ENCODE measurements around the gene MATK.
A peak's percentile ranks its signal among the peaks of the same experiment; 100 is the strongest.
"Not testable (repeated sequence)": the region's sequence is repeated elsewhere in the genome, so short reads cannot be mapped to it uniquely, and the experiment has no call there.

Gene MATK

GRCh38 chr19:3768748-3769099 lies 17.5 kb downstream of the MATK start:
- DNase-seq: no peak

DNA sequence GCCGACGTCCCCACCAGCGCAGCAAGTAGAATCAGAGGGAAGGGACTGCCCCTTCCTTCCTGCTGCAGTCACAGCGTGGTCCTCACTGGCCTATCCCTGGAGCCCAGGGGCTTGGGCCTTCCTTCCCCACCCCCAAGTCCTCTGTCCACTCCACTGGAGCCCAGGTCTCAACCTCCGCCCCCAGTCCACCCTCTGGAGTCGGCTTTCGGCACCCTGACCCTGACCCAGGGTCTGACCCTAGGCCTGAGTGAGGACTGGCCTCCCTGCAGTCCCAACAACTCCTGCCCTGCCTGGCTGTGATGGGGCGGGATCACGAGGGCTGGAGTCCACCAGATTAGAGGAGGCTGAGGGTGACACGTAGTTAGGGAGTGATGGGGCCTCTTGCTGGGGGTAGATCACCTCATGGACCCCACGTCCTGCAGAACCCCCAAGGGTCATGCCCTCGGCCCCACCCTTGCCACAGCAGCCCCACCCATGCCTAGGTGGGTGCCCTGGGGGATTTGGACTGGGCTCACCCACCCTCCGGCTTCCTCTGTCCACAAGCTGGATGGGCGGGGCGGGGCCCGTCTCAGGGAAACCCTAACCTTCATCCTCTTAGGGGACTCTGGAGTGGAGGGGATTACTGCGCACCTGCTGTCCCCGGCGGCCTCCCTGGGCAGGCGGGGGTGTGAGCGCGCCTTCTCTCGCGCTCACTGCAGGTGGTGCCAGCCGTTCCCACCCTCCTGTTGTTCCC lies 18.0 kb downstream of the MATK start:
- no peak for DNase-seq

DNA sequence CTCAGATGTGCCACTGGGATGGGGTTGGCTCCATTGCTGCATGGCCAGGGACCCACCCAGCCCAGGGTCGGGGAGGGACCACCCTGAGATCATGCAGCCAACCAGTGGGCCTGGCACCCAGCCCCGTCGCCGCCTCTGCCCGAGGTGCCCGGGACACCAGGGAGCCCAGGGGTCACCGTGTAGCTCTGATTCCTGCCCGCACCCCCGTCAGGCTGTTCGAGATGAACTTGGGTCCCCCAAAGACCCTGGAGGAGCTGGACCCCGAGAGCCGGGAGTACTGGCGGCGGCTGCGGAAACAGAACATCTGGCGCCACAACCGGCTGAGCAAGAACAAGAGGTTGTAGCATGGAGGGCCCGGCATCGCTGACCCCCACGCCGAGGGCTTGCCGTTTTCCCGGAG lies 19.1 kb downstream of the MATK start:
- DNase-seq: no peak

DNA sequence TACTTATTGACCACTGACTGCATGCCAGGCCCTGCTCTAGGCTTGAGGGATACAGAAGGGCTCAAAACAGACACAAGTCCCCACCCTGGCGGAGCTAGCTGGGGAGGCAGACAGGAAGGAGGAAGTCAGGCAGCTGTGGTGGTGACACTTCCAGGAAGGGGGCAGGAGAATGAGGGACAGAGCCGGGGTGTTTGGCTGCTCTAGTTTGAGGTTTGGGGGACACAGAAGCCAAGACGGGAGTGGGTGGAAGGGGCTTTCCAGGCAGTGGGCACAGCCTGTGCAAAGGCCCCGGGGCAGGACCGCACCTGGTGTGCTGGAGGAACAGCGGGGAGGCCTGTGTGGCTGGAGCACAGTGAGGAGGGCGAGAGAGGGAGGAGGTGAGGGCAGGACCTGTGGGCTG lies 19.7 kb downstream of the MATK start:
- DNase-seq: no peak

DNA sequence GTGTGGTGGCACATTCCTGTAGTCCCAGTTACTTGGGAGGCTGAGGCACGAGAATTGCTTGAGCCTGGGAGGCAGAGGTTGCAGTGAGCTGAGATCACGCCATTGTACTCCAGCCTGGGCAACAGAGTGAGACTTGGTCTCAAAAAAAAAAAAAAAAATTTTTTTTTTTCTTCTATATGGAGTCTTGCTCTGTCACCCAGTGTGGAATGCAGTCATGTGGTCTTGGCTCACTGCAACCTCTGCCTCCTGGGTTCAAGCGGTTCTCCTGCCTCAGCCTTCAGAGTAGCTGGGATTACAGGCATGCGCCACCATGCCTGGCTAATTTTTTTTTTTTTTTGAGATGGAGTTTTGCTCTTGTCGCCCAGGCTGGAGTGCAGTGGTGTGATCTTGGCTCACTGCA lies 20.4 kb downstream of the MATK start:
- DNase-seq: not testable (repeated sequence)

GRCh38 chr19:3765121-3765520 lies 21.1 kb downstream of the MATK start:
- no peak for DNase-seq

- peak; percentile 96 to 97 for DNase-seq
Observed at GRCh38 chr19:3762501-3763459, 23.4 kb downstream of the MATK start, which contains the start of gene MRPL54. MRPL54 (plus strand) TSS chr19:3762682; CDS start chr19:3762701, 19 bp downstream.

DNA sequence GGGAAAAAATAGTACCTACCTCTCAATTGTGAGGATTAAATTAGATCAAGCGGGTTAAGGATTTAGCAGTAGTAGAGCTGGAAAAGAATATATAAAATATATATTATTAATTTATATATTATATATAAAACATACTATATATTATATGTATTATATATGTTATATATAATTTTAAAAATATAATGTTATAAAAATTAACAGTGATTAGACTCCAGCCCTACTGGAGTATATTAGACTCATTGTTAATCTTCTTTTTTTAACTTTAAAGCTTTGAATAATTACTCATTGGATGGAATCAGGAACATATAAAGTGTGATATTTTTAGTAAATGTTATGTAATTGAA lies 24.1 kb downstream of the MATK start:
- no peak for DNase-seq

GRCh38 chr19:3761382-3762129 lies 24.6 kb downstream of the MATK start, which contains the start of gene APBA3:
APBA3 (minus strand) TSS chr19:3761692; CDS start chr19:3760264, 1,428 bp downstream.
- DNase-seq: peak; percentile 27 to 82

GRCh38 chr19:3760871-3761361 lies 25.3 kb downstream of the MATK start:
- DNase-seq: no peak

- no peak for DNase-seq
Observed at GRCh38 chr19:3759482-3760254, 26.5 kb downstream of the MATK start.

DNA sequence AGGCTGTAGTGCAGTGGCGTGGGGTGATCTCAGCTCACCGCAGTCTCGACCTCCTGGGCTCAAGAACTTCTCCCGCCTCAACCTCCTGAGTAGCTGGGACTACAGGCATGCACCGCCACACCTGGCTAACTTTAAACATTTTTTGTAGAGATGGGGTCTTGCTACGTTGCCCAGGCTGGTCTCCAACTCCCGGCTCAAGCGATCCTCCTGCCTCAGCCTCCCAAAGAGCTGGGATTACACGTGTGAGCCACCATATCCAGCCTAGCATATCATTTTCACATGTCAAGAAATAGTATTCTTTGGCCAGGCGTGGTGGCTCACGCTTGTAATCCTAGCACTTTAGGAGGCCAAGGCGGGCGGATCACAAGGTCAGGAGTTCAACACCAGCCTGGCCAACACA lies 27.9 kb downstream of the MATK start:
- not testable (repeated sequence) for DNase-seq

GRCh38 chr19:3757705-3758104 lies 28.5 kb downstream of the MATK start:
- DNase-seq: not testable (repeated sequence)

- no peak for DNase-seq
Observed at GRCh38 chr19:3753631-3754410, 32.4 kb downstream of the MATK start.

- no peak for DNase-seq
Observed at GRCh38 chr19:3752492-3752891, 33.7 kb downstream of the MATK start.

DNA sequence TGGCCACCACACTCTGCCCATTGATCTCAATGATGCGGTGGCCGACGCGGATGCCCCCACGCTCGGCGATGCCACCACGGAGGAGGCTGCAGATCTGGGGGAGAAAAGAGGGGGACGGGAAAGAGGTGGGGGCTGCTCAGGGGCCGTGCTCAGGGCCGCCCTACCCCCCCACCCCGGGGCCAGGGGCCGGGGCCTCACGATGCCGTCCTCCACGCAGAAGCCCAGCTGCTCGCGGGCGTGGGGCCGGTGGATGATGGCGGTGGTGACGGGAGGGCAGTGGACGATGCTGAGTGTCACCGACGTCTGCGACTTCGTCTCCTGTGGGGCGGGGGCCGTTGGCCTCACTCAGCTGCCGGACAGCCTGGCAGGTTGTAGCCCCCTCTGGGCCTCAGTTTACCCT lies 34.9 kb downstream of the MATK start:
- no peak for DNase-seq

DNA sequence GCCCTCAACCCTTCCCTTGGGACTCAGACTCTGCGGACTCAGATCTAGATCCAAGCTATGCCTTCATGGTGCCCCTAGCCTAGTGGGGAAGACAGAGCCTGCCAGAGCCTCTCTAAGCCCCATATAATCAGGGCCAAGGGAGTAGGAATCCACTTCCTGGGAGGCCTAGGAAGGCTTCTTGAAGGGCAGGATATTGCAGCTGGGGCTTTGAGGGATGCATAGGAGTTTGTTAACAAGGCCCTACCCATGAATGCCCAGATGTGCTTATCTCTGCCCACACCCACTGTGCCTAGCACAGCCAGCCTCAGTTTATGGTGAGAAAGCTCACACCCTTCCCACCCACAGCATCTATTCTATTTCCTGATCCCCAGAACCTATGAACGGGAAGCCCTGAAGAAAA lies 36.0 kb downstream of the MATK start:
- no peak for DNase-seq

- no peak for DNase-seq
Observed at GRCh38 chr19:3748965-3749364, 37.2 kb downstream of the MATK start.

DNA sequence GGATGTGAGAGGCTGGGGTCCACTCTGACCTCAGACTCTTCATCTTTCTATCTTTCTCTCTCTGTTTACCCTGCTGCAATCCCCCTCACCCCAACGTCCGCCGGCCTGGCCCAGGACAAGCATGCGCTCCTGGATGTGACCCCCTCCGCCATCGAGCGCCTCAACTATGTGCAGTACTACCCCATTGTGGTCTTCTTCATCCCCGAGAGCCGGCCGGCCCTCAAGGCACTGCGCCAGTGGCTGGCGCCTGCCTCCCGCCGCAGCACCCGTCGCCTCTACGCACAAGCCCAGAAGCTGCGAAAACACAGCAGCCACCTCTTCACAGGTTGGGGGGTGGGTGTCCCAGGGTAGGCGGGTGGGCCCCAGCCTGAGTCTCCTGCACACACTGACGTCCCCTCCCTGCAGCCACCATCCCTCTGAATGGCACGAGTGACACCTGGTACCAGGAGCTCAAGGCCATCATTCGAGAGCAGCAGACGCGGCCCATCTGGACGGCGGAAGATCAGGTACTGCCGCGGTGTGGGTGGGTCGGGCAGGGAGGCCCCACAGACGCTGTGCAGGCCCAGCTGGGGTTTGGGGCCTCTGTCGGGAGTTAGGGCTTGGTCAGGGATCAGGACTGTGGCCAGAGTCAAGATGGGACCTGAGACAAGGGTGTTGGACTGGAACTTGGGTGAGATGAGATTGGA lies 39.7 kb downstream of the MATK start:
- no peak for DNase-seq

DNA sequence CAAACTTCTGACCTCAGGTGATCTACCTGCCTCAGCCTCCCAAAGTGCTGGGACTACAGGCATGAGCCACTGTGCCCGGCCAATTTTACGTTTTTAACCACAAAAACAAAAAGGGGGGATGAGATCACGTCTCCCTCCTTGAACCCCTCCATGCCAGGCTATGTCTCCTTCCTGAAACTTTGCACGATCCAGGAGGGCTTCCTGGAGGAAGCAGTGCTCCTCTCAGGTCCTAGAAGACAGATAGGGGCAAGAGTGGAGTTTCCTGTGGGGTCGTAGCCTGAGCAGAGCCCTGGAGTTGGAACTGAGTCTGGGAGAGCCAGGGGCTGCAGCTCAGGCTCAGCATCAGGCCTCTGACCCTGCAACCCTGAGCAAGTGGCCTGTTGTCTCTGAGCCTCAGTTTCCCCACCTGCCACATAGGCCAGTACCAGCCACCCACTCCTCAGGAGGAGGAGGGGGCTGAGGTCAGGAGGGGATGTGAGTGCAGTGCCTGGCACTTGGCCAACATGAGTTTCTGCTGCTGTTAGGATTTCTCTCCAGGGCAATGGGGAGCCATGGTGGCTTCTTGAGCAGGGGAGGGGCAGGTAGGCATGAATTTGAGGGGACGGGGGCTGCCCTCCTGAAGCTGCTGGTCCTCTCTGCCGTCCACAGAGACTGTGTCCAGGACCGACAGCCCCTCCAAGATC lies 40.7 kb downstream of the MATK start:
- no peak for DNase-seq

Measured in NCI-H526 (cell line).